ENCODE measurements around the gene MAST3. TPM values are rescaled to one million over a fixed set of nuclear protein-coding genes. Genes with fewer than 3 reads are reported as not detected.

MAST3 gene
- total RNA-seq, 1 experiment from 2014 or later = 11.5 TPM

GRCh38 chr19:18173572-18174288 is 76.2 kb downstream of the MAST3 start, which contains the start of gene IFI30 (continued):
- TF ChIP-seq ZSCAN18 (CRISPR knock-in tag; IDR thresholded peaks at IDR 0.05) (no peak), FOXP4 (CRISPR knock-in tag; IDR thresholded peaks at IDR 0.05) (no peak; the same call in 1 of the 2 replicates), SOX15 (CRISPR knock-in tag; IDR thresholded peaks at IDR 0.05) (no peak), IRF2 (CRISPR knock-in tag; IDR thresholded peaks at IDR 0.05; ENCODE audit: borderline replicate concordance, low read depth) (no peak), ZNF423 (CRISPR knock-in tag; IDR thresholded peaks at IDR 0.05) (no peak), SMAD3 (CRISPR knock-in tag; IDR thresholded peaks at IDR 0.05; ENCODE audit: borderline replicate concordance) (peak; percentile 58; the same call in 1 of the 2 replicates), FOXP1 (CRISPR knock-in tag; IDR thresholded peaks at IDR 0.05; ENCODE audit: borderline replicate concordance) (no peak), USF2 (CRISPR knock-in tag; IDR thresholded peaks at IDR 0.05) (peak; percentile 85), MAX (CRISPR knock-in tag; IDR thresholded peaks at IDR 0.05) (peak; percentile 85), HMGXB4 (CRISPR knock-in tag; IDR thresholded peaks at IDR 0.05) (no peak), MLX (CRISPR knock-in tag; IDR thresholded peaks at IDR 0.05) (no peak), ZNF121 (CRISPR knock-in tag; IDR thresholded peaks at IDR 0.05) (0 out of 2 replicates have a peak, but pooled peaks have one; percentile 84)

- POLR2A ChIA-PET = no interaction called here
- Mint-ChIP-seq H3K36me3 (peaks cover 8% of the 10 kb centered on the region), H3K9me3 (no peaks in the 10 kb centered on the region), H3K4me3 (no peak overlapping the region; the same call in 1 of the 2 replicates), H3K27ac (no peak overlapping the region), H3K27me3 (ENCODE audit: low read depth) (peaks cover 19% of the 10 kb centered on the region), H3K4me1 (peaks cover 9% of the 10 kb centered on the region)
- CTCF ChIA-PET = interaction anchor here (0.7 to 3.6 kb wide), 6 partner anchors 13 to 153 kb away, joined by 3 to 14 read pairs (median 3); partner anchors contain the start of gene MPV17L2
- ATAC-seq (no peak), DNase-seq (ENCODE audit: low spot score) (no peak)
- TF ChIP-seq CTCF (IDR thresholded peaks at IDR 0.05) (no peak), MXD4 (CRISPR knock-in tag; IDR thresholded peaks at IDR 0.05; ENCODE audit: borderline replicate concordance) (no peak), OVOL2 (CRISPR knock-in tag; IDR thresholded peaks at IDR 0.05; ENCODE audit: borderline replicate concordance) (no peak), GRHL2 (CRISPR knock-in tag; IDR thresholded peaks at IDR 0.05; ENCODE audit: insufficient replicate concordance, severe bottlenecking) (no peak), AR (CRISPR knock-in tag; IDR thresholded peaks at IDR 0.05) (no peak), EMX1 (CRISPR knock-in tag; IDR thresholded peaks at IDR 0.05) (no peak), ZNF416 (CRISPR knock-in tag; IDR thresholded peaks at IDR 0.05) (no peak), FOXP1 (CRISPR knock-in tag; IDR thresholded peaks at IDR 0.05; ENCODE audit: borderline replicate concordance) (no peak), ZBTB43 (CRISPR knock-in tag; IDR thresholded peaks at IDR 0.05) (no peak), ZNF232 (CRISPR knock-in tag; IDR thresholded peaks at IDR 0.05) (no peak), ETV6 (CRISPR knock-in tag; IDR thresholded peaks at IDR 0.05) (no peak)
Measured at GRCh38 chr19:18174983-18175382, 77.4 kb downstream of the MAST3 start.

All from WTC11 (cell line).